Measurements from ENCODE around the gene RAPGEF4. TPM values are rescaled to one million over a fixed set of nuclear protein-coding genes. Genes with fewer than 3 reads are reported as not detected.

Gene RAPGEF4
- total and polyA plus RNA-seq, 2 of the 8 experiments (the other 6 are each of a cell fraction or from before 2014, with no cell fraction given) = 1.2 to 2.6 TPM

GRCh38 chr2:173019755-173020154 is 284.1 kb downstream of the RAPGEF4 start (continued):
- no peak for TF ChIP-seq KDM1A (IDR thresholded peaks at IDR 0.05; ENCODE audit: borderline replicate concordance, low read length)
- no peak for TF ChIP-seq TEAD4 (IDR thresholded peaks at IDR 0.05; ENCODE audit: low read depth, low read length)
- no peak for TF ChIP-seq SUZ12 (IDR thresholded peaks at IDR 0.05; ENCODE audit: low read length)
- TF ChIP-seq BACH1 (IDR thresholded peaks at IDR 0.05; ENCODE audit: low read length) = no peak
- no peak for TF ChIP-seq RAD21 (IDR thresholded peaks at IDR 0.05 in 1 of 2, conservative IDR thresholded peaks at IDR 0.05 in 1 of 2; ENCODE audit: low read depth in 2 of 2, low read length in 2 of 2)

Data from H1 (cell line).